OCI-LY7 (cell line): Measurements from ENCODE around the gene KCNK7. TPM values are rescaled to one million over a fixed set of nuclear protein-coding genes. Genes with fewer than 3 reads are reported as not detected.

Experiments used
- BruUV-seq: library from RNA; stranded (reverse); fragments of 400-500 nt; replicated peaks from 2 replicates; lab custom pipeline; 2021; lab: Mats Ljungman, UMichigan
- CTCF ChIA-PET: fragments of 300-600 bp; sonication (Branson Sonifier 250); formaldehyde crosslinking; loops from one replicate; lab custom pipeline; 2022; ENCODE audit warnings: antibody characterized with exemption; ENCODE audit not compliant: unreplicated experiment; lab: Charles Lee
- POLR2A ChIA-PET: fragments of 300-600 bp; sonication (Branson Sonifier 250); formaldehyde crosslinking; loops from one replicate; lab custom pipeline; 2022; ENCODE audit warnings: antibody characterized with exemption; lab: Charles Lee
- DNase-seq: peaks from one replicate; pipeline ENCODE4 v3.0.0-alpha.2; 2015; ENCODE audit warnings: low spot score
- H2AFZ ChIP-seq: fragments of 200-600 bp; sonication (generic), shearing (Covaris generic); 2 replicates; pipeline ENCODE4 v1.6.1; 2014; ENCODE audit warnings: mild to moderate bottlenecking, antibody characterized with exemption, low read length, moderate library complexity
- H3K27ac ChIP-seq: fragments of 200-600 bp; sonication (generic); 2 replicates; pipeline ENCODE4 v1.5.1; 2014; ENCODE audit warnings: mixed run types, low read depth, mild to moderate bottlenecking, moderate library complexity, low read length, inconsistent platforms; ENCODE audit not compliant: poor library complexity, severe bottlenecking
- H3K36me3 ChIP-seq: fragments of 200-600 bp; sonication (generic); 2 replicates; pipeline ENCODE4 v1.6.1; 2014; ENCODE audit warnings: mild to moderate bottlenecking, antibody characterized with exemption, low read length, moderate library complexity, mixed read lengths; ENCODE audit not compliant: insufficient read depth
- H3K4me1 ChIP-seq: fragments of 200-600 bp; sonication (generic); 2 replicates; pipeline ENCODE4 v1.5.1; 2014; ENCODE audit warnings: mild to moderate bottlenecking, low read length; ENCODE audit not compliant: insufficient read depth, poor library complexity, severe bottlenecking
- H3K4me2 ChIP-seq: fragments of 200-600 bp; sonication (generic); 2 replicates; pipeline ENCODE4 v1.6.1; 2014; ENCODE audit warnings: mild to moderate bottlenecking, low read length
- H3K4me3 ChIP-seq: fragments of 200-600 bp; sonication (generic); 2 replicates; pipeline ENCODE4 v1.5.1; 2014; ENCODE audit warnings: mild to moderate bottlenecking, low read depth, low read length; ENCODE audit not compliant: poor library complexity, severe bottlenecking
- H3K79me2 ChIP-seq: fragments of 200-600 bp; sonication (generic); 2 replicates; pipeline ENCODE4 v1.6.1; 2016; ENCODE audit warnings: low read depth, mild to moderate bottlenecking, low read length, moderate library complexity, mixed read lengths; ENCODE audit not compliant: insufficient read depth
- H3K9me2 ChIP-seq: fragments of 200-600 bp; sonication (generic); 2 replicates; pipeline ENCODE4 v1.6.1; 2016; ENCODE audit warnings: mild to moderate bottlenecking, low read length, mixed read lengths; ENCODE audit not compliant: insufficient read depth
- H3K9me3 ChIP-seq: fragments of 200-600 bp; sonication (generic); 2 replicates; pipeline ENCODE4 v1.6.1; 2014; ENCODE audit warnings: mild to moderate bottlenecking, mixed run types, low read length, mixed read lengths
- H4K20me1 ChIP-seq: fragments of 200-600 bp; sonication (generic); 2 replicates; pipeline ENCODE4 v1.6.1; 2014; ENCODE audit warnings: mild to moderate bottlenecking, antibody characterized with exemption, low read length, moderate library complexity, mixed read lengths; ENCODE audit not compliant: insufficient read depth
- EZH2phosphoT487 ChIP-seq: fragments of 200-600 bp; sonication (generic); IDR thresholded peaks from 2 replicates; pipeline ENCODE4 v1.6.1; 2018; ENCODE audit warnings: low read depth, borderline replicate concordance, mild to moderate bottlenecking, mixed run types, antibody characterized with exemption, low read length, moderate library complexity, mixed read lengths
- intact Hi-C: fragments of 100-400 bp; cut with micrococcal nuclease; formaldehyde crosslinking; loops from one replicate; pipeline ENCODE4 v1.10.0; 2022; ENCODE audit not compliant: unreplicated experiment
- total RNA-seq, 2 experiments: library from RNA; depleted of rRNA in 1 of 2; stranded (reverse); fragments of >200 nt in 1 of 2; shearing (Covaris generic) in 1 of 2; gene quantifications; 2 replicates each; pipeline ENCODE4 v1.2.3, GENCODE V29; 2014 to 2022
- TF ChIP-seq, protein P1 (sequence below): fragments of 200-600 bp; sonication (generic); conservative IDR thresholded peaks from 2 replicates; pipeline ENCODE4 v1.5.1; 2014; ENCODE audit warnings: mild to moderate bottlenecking, antibody characterized with exemption, low read length, moderate library complexity, mixed read lengths

Gene KCNK7
- total RNA-seq, 2 experiments from 2014 or later, result 0.68 to 1.4 TPM

DNA sequence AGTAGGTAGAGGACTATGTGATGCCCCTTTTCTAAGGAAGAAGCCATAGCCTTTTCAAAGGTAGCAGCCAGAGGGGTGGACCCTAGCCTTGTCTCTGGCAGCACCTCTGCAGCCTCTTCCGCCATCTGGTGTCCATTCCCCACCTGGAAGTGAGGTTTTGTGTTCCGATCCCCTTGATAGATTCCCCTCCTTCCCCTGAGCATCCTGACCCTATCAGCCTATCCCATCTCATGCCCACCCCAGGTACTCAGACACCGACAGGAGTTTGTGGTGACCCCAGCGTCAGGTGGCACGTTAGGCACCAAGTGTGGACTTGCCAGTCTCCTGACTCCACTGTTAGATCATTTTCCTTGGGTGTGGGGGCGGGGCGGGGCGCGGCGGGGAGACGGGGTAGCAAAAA is 23.7 kb downstream of the KCNK7 start:
- CTCF ChIA-PET, result interaction anchor here (1.3 kb wide), 1 partner anchor 31 kb away, joined by 3 read pairs; no protein-coding TSS in a partner anchor
- Histone ChIP-seq H3K9me3 (no peaks in the 10 kb centered on the region), H4K20me1 (peaks cover 7% of the 10 kb centered on the region; the same call in 1 of the 2 replicates), H3K36me3 (peaks cover 8% of the 10 kb centered on the region; the same call in 1 of the 2 replicates), H2AFZ (no peak overlapping the region), H3K27ac (peak overlapping the region; percentile 71), H3K9me2 (no peaks in the 10 kb centered on the region), H3K4me1 (peaks cover 56% of the 10 kb centered on the region), H3K4me2 (peak overlapping the region; percentile 98), H3K79me2 (peaks cover 47% of the 10 kb centered on the region), H3K4me3 (peak overlapping the region; percentile 94)
- no TSS peak for BruUV-seq
- POLR2A ChIA-PET, result interaction anchor here (0.7 to 1.4 kb wide), 2 partner anchors 43 to 436 kb away, joined by 3 to 4 read pairs; partner anchors contain the start of gene PCNX3
- intact Hi-C loops, result loop anchor here (1.0 to 10.0 kb wide), 3 partner anchors 26 to 717 kb away; partner anchors contain the start of gene RELA
- no peak for TF ChIP-seq EZH2phosphoT487
- TF ChIP-seq, protein P1, sequence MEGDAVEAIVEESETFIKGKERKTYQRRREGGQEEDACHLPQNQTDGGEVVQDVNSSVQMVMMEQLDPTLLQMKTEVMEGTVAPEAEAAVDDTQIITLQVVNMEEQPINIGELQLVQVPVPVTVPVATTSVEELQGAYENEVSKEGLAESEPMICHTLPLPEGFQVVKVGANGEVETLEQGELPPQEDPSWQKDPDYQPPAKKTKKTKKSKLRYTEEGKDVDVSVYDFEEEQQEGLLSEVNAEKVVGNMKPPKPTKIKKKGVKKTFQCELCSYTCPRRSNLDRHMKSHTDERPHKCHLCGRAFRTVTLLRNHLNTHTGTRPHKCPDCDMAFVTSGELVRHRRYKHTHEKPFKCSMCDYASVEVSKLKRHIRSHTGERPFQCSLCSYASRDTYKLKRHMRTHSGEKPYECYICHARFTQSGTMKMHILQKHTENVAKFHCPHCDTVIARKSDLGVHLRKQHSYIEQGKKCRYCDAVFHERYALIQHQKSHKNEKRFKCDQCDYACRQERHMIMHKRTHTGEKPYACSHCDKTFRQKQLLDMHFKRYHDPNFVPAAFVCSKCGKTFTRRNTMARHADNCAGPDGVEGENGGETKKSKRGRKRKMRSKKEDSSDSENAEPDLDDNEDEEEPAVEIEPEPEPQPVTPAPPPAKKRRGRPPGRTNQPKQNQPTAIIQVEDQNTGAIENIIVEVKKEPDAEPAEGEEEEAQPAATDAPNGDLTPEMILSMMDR, result peak; percentile 67
- peak; percentile 57 for DNase-seq

DNA sequence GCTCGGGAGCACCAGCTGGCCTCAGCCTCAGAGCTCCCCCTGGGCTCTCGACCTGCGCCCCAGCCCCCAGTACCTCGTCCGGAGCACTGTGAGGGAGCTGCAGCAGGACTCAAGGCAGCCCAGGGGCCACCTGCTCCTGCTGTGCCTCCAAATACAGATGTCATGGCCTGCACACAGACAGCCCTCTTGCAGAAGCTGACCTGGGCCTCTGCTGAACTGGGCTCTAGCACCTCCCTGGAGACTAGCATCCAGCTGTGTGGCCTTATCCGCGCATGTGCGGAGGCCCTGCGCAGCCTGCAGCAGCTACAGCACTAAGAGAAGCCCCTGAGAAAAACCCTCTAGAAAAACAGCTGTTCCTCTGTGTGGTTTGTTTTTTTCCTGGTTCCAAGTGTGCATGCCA is 24.2 kb downstream of the KCNK7 start:
- Histone ChIP-seq H3K4me3 (peak overlapping the region; percentile 94), H3K4me2 (peak overlapping the region; percentile 98), H3K4me1 (peaks cover 56% of the 10 kb centered on the region), H3K79me2 (peaks cover 42% of the 10 kb centered on the region), H3K36me3 (peaks cover 8% of the 10 kb centered on the region; the same call in 1 of the 2 replicates), H2AFZ (no peak overlapping the region), H4K20me1 (peaks cover 7% of the 10 kb centered on the region; the same call in 1 of the 2 replicates), H3K9me2 (no peaks in the 10 kb centered on the region), H3K27ac (peak overlapping the region; percentile 71), H3K9me3 (no peaks in the 10 kb centered on the region)
- no peak for TF ChIP-seq EZH2phosphoT487
- TF ChIP-seq, protein P1, result no peak
- intact Hi-C loops, result loop anchor here (5.0 to 10.0 kb wide), 2 partner anchors 91 to 717 kb away; partner anchors contain the start of gene RELA
- no peak for DNase-seq
- POLR2A ChIA-PET, result interaction anchor here (1.4 kb wide), 1 partner anchor 44 kb away, joined by 4 read pairs; the partner anchor contains the start of gene PCNX3
- CTCF ChIA-PET, result interaction anchor here (0.6 to 1.3 kb wide), 2 partner anchors 17 to 30 kb away, joined by 3 read pairs; no protein-coding TSS in a partner anchor
- no TSS peak for BruUV-seq
